ENCODE results near the gene MRPL28.

DNA sequence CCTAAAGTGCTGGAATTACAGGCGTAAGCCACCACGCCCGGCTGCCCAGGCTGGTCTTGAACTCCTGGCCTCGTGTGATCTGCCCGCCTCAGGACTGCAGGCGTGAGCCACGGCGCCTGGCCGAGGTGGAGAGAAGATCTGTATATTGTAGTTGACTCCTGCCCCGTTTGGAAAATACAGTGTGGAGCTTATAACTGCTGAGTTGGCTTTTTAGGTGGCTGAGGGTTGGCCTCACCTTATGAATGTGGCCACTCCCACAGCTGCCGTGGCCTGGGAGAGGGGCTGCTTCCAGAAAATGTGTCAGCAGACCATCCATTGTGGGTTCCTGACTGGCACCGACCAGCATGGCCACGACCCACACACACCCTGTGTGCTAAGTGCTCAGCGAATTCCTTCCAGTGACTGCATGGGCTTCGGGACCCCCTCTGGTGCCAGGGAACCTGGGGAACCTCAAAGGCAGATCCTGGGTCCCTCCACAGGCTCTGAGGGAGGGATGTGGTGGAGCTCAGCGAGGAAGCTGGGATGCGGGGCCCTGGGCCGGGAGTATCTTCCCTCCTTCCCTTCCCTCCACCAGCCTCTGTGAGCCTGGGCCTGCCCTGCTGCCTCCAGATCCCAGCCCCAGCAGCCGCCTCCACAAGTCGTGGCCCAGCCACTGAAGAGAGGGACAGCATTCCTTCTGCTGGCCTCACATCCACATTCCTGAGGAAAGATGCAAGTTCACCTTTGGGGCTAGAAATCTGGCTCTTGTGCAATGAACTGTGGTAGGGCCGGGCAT lies 44.2 kb upstream of the MRPL28 start:
- TF ChIP-seq, protein P1, sequence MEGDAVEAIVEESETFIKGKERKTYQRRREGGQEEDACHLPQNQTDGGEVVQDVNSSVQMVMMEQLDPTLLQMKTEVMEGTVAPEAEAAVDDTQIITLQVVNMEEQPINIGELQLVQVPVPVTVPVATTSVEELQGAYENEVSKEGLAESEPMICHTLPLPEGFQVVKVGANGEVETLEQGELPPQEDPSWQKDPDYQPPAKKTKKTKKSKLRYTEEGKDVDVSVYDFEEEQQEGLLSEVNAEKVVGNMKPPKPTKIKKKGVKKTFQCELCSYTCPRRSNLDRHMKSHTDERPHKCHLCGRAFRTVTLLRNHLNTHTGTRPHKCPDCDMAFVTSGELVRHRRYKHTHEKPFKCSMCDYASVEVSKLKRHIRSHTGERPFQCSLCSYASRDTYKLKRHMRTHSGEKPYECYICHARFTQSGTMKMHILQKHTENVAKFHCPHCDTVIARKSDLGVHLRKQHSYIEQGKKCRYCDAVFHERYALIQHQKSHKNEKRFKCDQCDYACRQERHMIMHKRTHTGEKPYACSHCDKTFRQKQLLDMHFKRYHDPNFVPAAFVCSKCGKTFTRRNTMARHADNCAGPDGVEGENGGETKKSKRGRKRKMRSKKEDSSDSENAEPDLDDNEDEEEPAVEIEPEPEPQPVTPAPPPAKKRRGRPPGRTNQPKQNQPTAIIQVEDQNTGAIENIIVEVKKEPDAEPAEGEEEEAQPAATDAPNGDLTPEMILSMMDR (IDR thresholded peaks at IDR 0.05), result no peak
- no peak for TF ChIP-seq POLR2A (IDR thresholded peaks at IDR 0.05)
